H1 (cell line): ENCODE data around the gene ULBP1. TPM values are rescaled to one million over a fixed set of nuclear protein-coding genes. Genes with fewer than 3 reads are reported as not detected.

Experiments used
- CTCF ChIA-PET: fragments of 300-600 bp; sonication (Branson Sonifier 250); formaldehyde crosslinking; loops from one replicate; lab custom pipeline; 2021; ENCODE audit not compliant: partially characterized antibody; lab: Charles Lee
- POLR2A ChIA-PET: fragments of 300-600 bp; sonication (Branson Sonifier 250); formaldehyde crosslinking; loops from one replicate; lab custom pipeline; 2021; ENCODE audit warnings: inconsistent platforms; ENCODE audit not compliant: partially characterized antibody; lab: Charles Lee
- DNase-seq, 2 experiments: peaks; one replicate each; pipeline versions ENCODE4 v3.0.0 to v3.0.0-alpha.2; 2010 to 2022; ENCODE audit warnings: low spot score in 2 of 2, low read depth in 1 of 2, mixed read lengths in 1 of 2
- FAIRE-seq: peaks from 2 replicates; lab custom pipeline; 2011; peaks lifted over from hg19 to GRCh38; lab: Jason Lieb, UNC
- H2AFZ ChIP-seq: 2 replicates; pipeline ENCODE4 v1.8.1; 2012; ENCODE audit warnings: low read length, inconsistent platforms
- H2AK5ac ChIP-seq: 2 replicates; pipeline ENCODE4 v1.6.1; 2013; ENCODE audit warnings: low read depth, low read length
- H2BK120ac ChIP-seq: replicated peaks from 2 replicates; pipeline ENCODE3; 2013; ENCODE audit warnings: low read depth, low read length, inconsistent platforms
- H2BK12ac ChIP-seq: 2 replicates; pipeline ENCODE4 v1.6.1; 2013; ENCODE audit warnings: low read depth, low read length
- H2BK15ac ChIP-seq: 2 replicates; pipeline ENCODE4 v1.6.1; 2013; ENCODE audit warnings: low read length
- H2BK20ac ChIP-seq: 2 replicates; pipeline ENCODE4 v1.6.1; 2013; ENCODE audit warnings: low read length
- H2BK5ac ChIP-seq: 2 replicates; pipeline ENCODE4 v1.6.1; 2013; ENCODE audit warnings: low read depth, low read length
- H3K14ac ChIP-seq: 2 replicates; pipeline ENCODE4 v1.6.1; 2013; ENCODE audit warnings: inconsistent platforms; ENCODE audit not compliant: insufficient read length
- H3K18ac ChIP-seq: 2 replicates; pipeline ENCODE4 v1.6.1; 2013; ENCODE audit warnings: low read length; ENCODE audit errors: extremely low read depth
- H3K23ac ChIP-seq: 2 replicates; pipeline ENCODE4 v1.6.1; 2013; ENCODE audit warnings: inconsistent platforms; ENCODE audit not compliant: insufficient read length
- H3K23me2 ChIP-seq: 2 replicates; pipeline ENCODE4 v1.6.1; 2013; ENCODE audit warnings: low read depth, low read length
- H3K27ac ChIP-seq: 2 replicates; pipeline ENCODE4 v1.6.1; 2011; ENCODE audit warnings: low read depth, low read length, inconsistent platforms
- H3K27me3 ChIP-seq, 4 experiments: replicated peaks in 1 of 4; 1 replicate in 1 of 4; 2 replicates in 3 of 4; pipeline versions ENCODE4 v1.6.1 to v1.8.1; 2011 to 2013; ENCODE audit warnings: low read length in 3 of 4, mild to moderate bottlenecking in 3 of 4, inconsistent platforms in 2 of 4, mixed read lengths in 2 of 4, moderate library complexity in 1 of 4; ENCODE audit not compliant: control insufficient read depth in 3 of 4, insufficient read depth in 3 of 4; ENCODE audit errors: extremely low read depth in 1 of 4
- H3K36me3 ChIP-seq, 4 experiments: 2 replicates each; pipeline versions ENCODE4 v1.6.1 to v1.8.1; 2011 to 2013; ENCODE audit warnings: mild to moderate bottlenecking in 4 of 4, low read length in 3 of 4, moderate library complexity in 2 of 4, control low read depth in 1 of 4, inconsistent platforms in 1 of 4; ENCODE audit not compliant: insufficient read depth in 4 of 4, control insufficient read depth in 2 of 4
- H3K4ac ChIP-seq: replicated peaks from 2 replicates; pipeline ENCODE3; 2013; ENCODE audit warnings: low read length, low read depth, mixed read lengths, inconsistent platforms; ENCODE audit not compliant: insufficient read length
- H3K4me1 ChIP-seq, 4 experiments: replicated peaks in 1 of 4; 1 replicate in 1 of 4; 2 replicates in 3 of 4; pipeline versions ENCODE4 v1.6.1 to v1.8.1; 2011 to 2013; ENCODE audit warnings: low read length in 3 of 4, inconsistent platforms in 2 of 4, mixed read lengths in 1 of 4; ENCODE audit not compliant: insufficient read depth in 4 of 4, control insufficient read depth in 3 of 4
- H3K4me2 ChIP-seq, 2 experiments: 2 replicates each; pipeline versions ENCODE4 v1.6.1 to v1.8.1; 2011 to 2013; ENCODE audit warnings: low read depth in 2 of 2, low read length in 2 of 2, control low read depth in 1 of 2, inconsistent platforms in 1 of 2, mild to moderate bottlenecking in 1 of 2; ENCODE audit not compliant: insufficient read depth in 1 of 2
- H3K4me3 ChIP-seq, 4 experiments: fragments of 200-600, 300-600 bp in 1 of 4; sonication (generic), shearing (Covaris generic), sonication (Bioruptor Twin) in 1 of 4; 2 replicates each; pipeline versions ENCODE4 v1.5.1 to v1.8.1; 2011 to 2016; ENCODE audit warnings: low read length in 4 of 4, low read depth in 3 of 4, control low read depth in 2 of 4, inconsistent platforms in 2 of 4, mild to moderate bottlenecking in 2 of 4, mixed read lengths in 1 of 4, moderate library complexity in 1 of 4; ENCODE audit not compliant: insufficient read depth in 2 of 4; ENCODE audit errors: extremely low read depth in 1 of 4
- H3K56ac ChIP-seq: replicated peaks from 2 replicates; pipeline ENCODE3; 2013; ENCODE audit warnings: low read depth, mild to moderate bottlenecking, mixed read lengths, low read length, inconsistent platforms; ENCODE audit not compliant: insufficient read length
- H3K79me1 ChIP-seq: 2 replicates; pipeline ENCODE4 v1.6.1; 2013; ENCODE audit warnings: low read depth, low read length, control low read depth
- H3K79me2 ChIP-seq, 2 experiments: 2 replicates each; pipeline versions ENCODE4 v1.6.1 to v1.8.1; 2012 to 2013; ENCODE audit warnings: low read length in 2 of 2, mild to moderate bottlenecking in 2 of 2, inconsistent platforms in 1 of 2; ENCODE audit not compliant: insufficient read depth in 2 of 2, control insufficient read depth in 1 of 2
- H3K9ac ChIP-seq, 4 experiments: replicated peaks in 1 of 4; 1 replicate in 1 of 4; 2 replicates in 3 of 4; pipeline versions ENCODE4 v1.6.1 to v1.8.1; 2011 to 2013; ENCODE audit warnings: low read depth in 3 of 4, low read length in 3 of 4, control low read depth in 2 of 4, mild to moderate bottlenecking in 2 of 4, moderate library complexity in 2 of 4, inconsistent platforms in 1 of 4; ENCODE audit errors: extremely low read depth in 1 of 4
- H3K9me3 ChIP-seq, 2 experiments: 2 replicates each; pipeline versions ENCODE4 v1.6.1 to v1.8.1; 2012 to 2013; ENCODE audit warnings: mild to moderate bottlenecking in 2 of 2, moderate library complexity in 2 of 2, control low read depth in 1 of 2, inconsistent platforms in 1 of 2, low read depth in 1 of 2, low read length in 1 of 2, mixed read lengths in 1 of 2; ENCODE audit not compliant: insufficient read depth in 2 of 2
- H4K20me1 ChIP-seq, 2 experiments: replicated peaks in 1 of 2; 2 replicates each; pipeline versions ENCODE3 to v1.8.1; 2011 to 2013; ENCODE audit warnings: inconsistent platforms in 2 of 2, low read length in 2 of 2, mild to moderate bottlenecking in 1 of 2; ENCODE audit not compliant: insufficient read depth in 2 of 2, control insufficient read depth in 1 of 2
- H4K5ac ChIP-seq: 2 replicates; pipeline ENCODE4 v1.6.1; 2013; ENCODE audit warnings: low read length, low read depth, mixed read lengths, inconsistent platforms; ENCODE audit not compliant: insufficient read length
- H4K8ac ChIP-seq: 2 replicates; pipeline ENCODE4 v1.8.0; 2013; ENCODE audit warnings: mild to moderate bottlenecking, moderate library complexity, low read length, inconsistent platforms; ENCODE audit not compliant: insufficient read depth; ENCODE audit errors: extremely low read depth
- H4K91ac ChIP-seq: replicated peaks from 2 replicates; pipeline ENCODE3; 2013; ENCODE audit warnings: low read length, mixed read lengths, inconsistent platforms; ENCODE audit not compliant: insufficient read length
- KDM4A ChIP-seq: IDR thresholded peaks from one replicate; pipeline ENCODE4 v1.7.1; 2012; ENCODE audit warnings: low read depth, mild to moderate bottlenecking, moderate library complexity, low read length, inconsistent platforms; ENCODE audit not compliant: severe bottlenecking
- TAF1 ChIP-seq: IDR thresholded peaks from 2 replicates; pipeline ENCODE4 v1.6.1; 2011; ENCODE audit warnings: mild to moderate bottlenecking, low read depth, low read length
- TEAD4 ChIP-seq: IDR thresholded peaks from 2 replicates; pipeline ENCODE4 v1.6.1; 2012; ENCODE audit warnings: low read depth, low read length, inconsistent platforms, mixed read lengths
- WGBS, 2 experiments: shearing (Covaris generic) in 1 of 2; methylation state at CpG; one replicate each; pipeline versions ENCODE4 v1.1.6 to v1.1.7; 2013 to 2015; ENCODE audit warnings: low lambda C conversion rate in 2 of 2, mixed read lengths in 2 of 2, inconsistent platforms in 1 of 2, low coverage in 1 of 2, missing lambda C conversion rate in 1 of 2; ENCODE audit not compliant: insufficient replicate concordance in 2 of 2, insufficient coverage in 1 of 2, insufficient read length in 1 of 2; ENCODE audit errors: extremely low coverage in 1 of 2, missing lambda C conversion rate in 1 of 2; 5-methylcytosine and 5-hydroxymethylcytosine counted together
- polyA plus RNA-seq, 7 experiments: library from polyadenylated mRNA; depleted of rRNA in 3 of 7; stranded (reverse) in 5 of 7; unstranded in 2 of 7; fragments of >200 nt in 5 of 7; fragments of 200-250 nt in 2 of 7; gene quantifications; 1 replicate in 5 of 7; 2 replicates in 1 of 7; 4 replicates in 1 of 7; pipeline versions ENCODE4 v1.2.1 to v1.2.3, GENCODE V29; 2011 to 2013; ENCODE audit warnings: missing spikeins in 2 of 7, mixed read lengths in 2 of 7
- total RNA-seq: library from RNA; stranded (reverse); fragmentation: NEBNext Ultra II Directional; extraction: Animal tissue kit (Norgen Biotek cat#: 25700); gene quantifications from 2 replicates; pipeline ENCODE4 v1.2.1, GENCODE V29; 2021

ULBP1 gene
- total and polyA plus RNA-seq, 2 of the 8 experiments (the other 6 are each of a cell fraction or from before 2014, with no cell fraction given), result 0.32 to 0.60 TPM

DNA sequence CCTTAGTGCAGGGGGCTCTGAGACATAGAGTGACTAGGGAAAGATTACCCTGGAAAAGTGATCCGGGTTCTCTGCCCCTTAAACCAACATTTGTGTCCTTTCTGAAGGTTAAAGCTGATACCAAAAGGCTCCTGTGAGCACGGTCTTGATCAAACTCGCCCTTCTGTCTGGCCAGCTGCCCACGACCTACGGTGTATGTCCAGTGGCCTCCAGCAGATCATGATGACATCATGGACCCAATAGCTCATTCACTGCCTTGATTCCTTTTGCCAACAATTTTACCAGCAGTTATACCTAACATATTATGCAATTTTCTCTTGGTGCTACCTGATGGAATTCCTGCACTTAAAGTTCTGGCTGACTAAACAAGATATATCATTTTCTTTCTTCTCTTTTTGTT lies 15.1 kb upstream of the ULBP1 start:
- WGBS, 2 experiments, result 74% methylated on average over 5 of the region's 5 CpGs; no CpG with 5 or more reads in 1 of the 2 experiments

More for the DNA sequence above, 15.1 kb upstream of the ULBP1 start:
- no peak overlapping the region for H3K4me2 ChIP-seq
- H4K8ac ChIP-seq, result no peak overlapping the region
- H3K14ac ChIP-seq, result no peak overlapping the region
- no peak overlapping the region for H2BK15ac ChIP-seq
- H2BK12ac ChIP-seq, result no peak overlapping the region
- no peak overlapping the region for H3K56ac ChIP-seq
- H3K79me1 ChIP-seq, result no peaks in the 10 kb centered on the region
- FAIRE-seq (peak; percentile 24), DNase-seq (no peak)
- H2BK5ac ChIP-seq, result no peak overlapping the region
- H4K91ac ChIP-seq, result no peak overlapping the region
- H3K18ac ChIP-seq, result no peak overlapping the region
- CTCF ChIA-PET, result interaction anchor here (1.5 kb wide), 1 partner anchor 16 kb away, joined by 3 read pairs; no protein-coding TSS in a partner anchor
- H2BK120ac ChIP-seq, result no peak overlapping the region
- H3K27ac ChIP-seq, result no peak overlapping the region
- peaks cover 0 to 2% of the 10 kb centered on the region in 2 experiments for H4K20me1 ChIP-seq
- peaks cover 1% of the 10 kb centered on the region; the same call in 1 of the 2 replicates for H3K23me2 ChIP-seq
- H3K9ac ChIP-seq, result no peak overlapping the region
- TF ChIP-seq TAF1, result no peak
- no peak for TF ChIP-seq TEAD4
- TF ChIP-seq KDM4A, result no peak
- H2AFZ ChIP-seq, result no peak overlapping the region
- H3K79me2 ChIP-seq, result no peaks in the 10 kb centered on the region
- H4K5ac ChIP-seq, result no peak overlapping the region
- H3K23ac ChIP-seq, result no peak overlapping the region
- POLR2A ChIA-PET, result no interaction called here
- no peak overlapping the region for H2AK5ac ChIP-seq
- no peaks in the 10 kb centered on the region for H3K4me1 ChIP-seq
- no peak overlapping the region for H2BK20ac ChIP-seq
- peaks cover 4 to 53% (median 29%) of the 10 kb centered on the region in 4 experiments for H3K27me3 ChIP-seq
- no peak overlapping the region for H3K4ac ChIP-seq
- H3K4me3 ChIP-seq, result no peak overlapping the region
- no peaks in the 10 kb centered on the region for H3K9me3 ChIP-seq
- H3K36me3 ChIP-seq, result no peaks in the 10 kb centered on the region
